Upper lobe of left lung (tissue), 6 donors: ENCODE results near the gene NHS. TPM values are rescaled to one million over a fixed set of nuclear protein-coding genes. Genes with fewer than 3 reads are reported as not detected.

Experiments used
- ATAC-seq, 2 donors: fragments of 200-7000 bp; cut with Tn5 transposase; one replicate each; pipeline ENCODE4 v1.9.1; 2022; ENCODE audit warnings: mild to moderate bottlenecking in 2 of 2, moderate library complexity in 2 of 2; ENCODE audit not compliant: low FRiP score in 2 of 2
- DNase-seq, 2 donors: peaks; one replicate each; pipeline ENCODE4 v3.0.0-alpha.2; 2019 to 2020
- H3K27ac ChIP-seq, 4 donors: fragments of 200-600 bp; sonication (generic); one replicate each; pipeline ENCODE4 v1.5.1; 2016 to 2019
- H3K27me3 ChIP-seq, 4 donors: fragments of 200-600 bp; sonication (generic); one replicate each; pipeline ENCODE4 v1.5.1; 2017 to 2019
- H3K36me3 ChIP-seq, 4 donors: fragments of 200-600 bp; sonication (generic); one replicate each; pipeline ENCODE4 v1.5.1; 2016 to 2019
- H3K4me1 ChIP-seq, 4 donors: fragments of 200-600 bp; sonication (generic); one replicate each; pipeline ENCODE4 v1.5.1; 2018 to 2019
- H3K4me3 ChIP-seq, 4 donors: fragments of 200-600 bp; sonication (generic); one replicate each; pipeline ENCODE4 v1.5.1; 2017 to 2019; ENCODE audit warnings: mild to moderate bottlenecking in 2 of 4, moderate library complexity in 1 of 4
- H3K9me3 ChIP-seq, 4 donors: fragments of 200-600 bp; sonication (generic); one replicate each; pipeline ENCODE4 v1.5.1; 2018 to 2019
- EP300 ChIP-seq, 4 donors: sonication (generic); formaldehyde crosslinking; IDR thresholded peaks; one replicate each; pipeline ENCODE4 v1.5.1; 2017; ENCODE audit warnings: antibody characterized with exemption in 4 of 4, control low read depth in 2 of 4
- POLR2A ChIP-seq, 4 donors: fragments of 450-650 bp; IDR thresholded peaks; one replicate each; pipeline ENCODE4 v1.5.1; 2016 to 2017; ENCODE audit warnings: antibody characterized with exemption in 4 of 4, mild to moderate bottlenecking in 2 of 4
- POLR2AphosphoS5 ChIP-seq, 2 donors: sonication (generic); formaldehyde crosslinking; IDR thresholded peaks; one replicate each; pipeline ENCODE4 v1.5.1; 2017; ENCODE audit warnings: antibody characterized with exemption in 2 of 2
- WGBS, 2 donors: methylation state at CpG; one replicate each; pipeline ENCODE4 v1.1.5; 2017 to 2018; 5-methylcytosine and 5-hydroxymethylcytosine counted together
- total RNA-seq, 6 donors: library from RNA; depleted of rRNA in 4 of 6; stranded (reverse); fragments of >200 nt in 4 of 6; gene quantifications; one replicate each; pipeline versions ENCODE4 v1.1.0 to v1.2.1, GENCODE V29; 2016 to 2021
- TF ChIP-seq, protein P1 (sequence below), 6 experiments: fragments of 450-650 bp in 4 of 6; fragments of 200-600 bp in 2 of 6; sonication (generic) in 2 of 6; IDR thresholded peaks; one replicate each; pipeline ENCODE4 v1.5.1; 2016 to 2019; ENCODE audit warnings: antibody characterized with exemption in 6 of 6
- donor health status: DM: no; HTN: no; CAD: no; lungs with moderate emphysema.
- donor health status: DM: no; HTN: yes; CAD: no; lungs with severe emphysema.

Gene NHS
- total RNA-seq, 6 donors from 2014 or later = 0.46 to 6.3 (median 2.4) TPM

DNA sequence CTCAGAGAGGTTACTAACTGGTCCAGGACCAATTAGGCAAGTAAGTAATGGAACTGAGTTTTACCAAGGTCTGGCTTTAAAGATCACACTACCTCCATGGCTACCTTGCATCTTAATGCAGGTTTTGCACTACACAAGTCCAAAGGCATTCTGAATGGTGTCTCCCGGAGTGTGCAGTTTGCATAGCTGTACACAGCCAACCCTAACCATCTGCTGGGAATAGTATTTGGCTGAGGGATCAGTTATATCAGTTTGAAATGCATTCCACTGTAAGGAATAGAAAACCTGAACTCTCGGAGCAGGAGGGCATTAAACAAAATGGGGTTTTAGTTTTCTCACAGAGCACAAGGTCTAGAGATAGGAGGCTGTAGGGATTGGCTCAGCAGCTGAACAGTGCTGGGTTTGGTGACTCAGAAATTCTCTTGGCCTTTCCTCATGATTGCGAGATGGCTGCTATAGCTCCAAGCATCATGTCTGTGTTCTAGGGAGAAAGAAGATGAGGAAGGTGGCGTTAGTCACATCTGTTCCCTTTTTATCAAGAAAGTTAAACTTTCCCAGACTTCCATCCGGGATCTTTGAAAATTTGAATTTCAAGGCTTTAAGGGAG is 177.1 kb downstream of the NHS start:
- Histone ChIP-seq H3K36me3 (no peaks in the 10 kb centered on the region), H3K4me3 (no peak overlapping the region), H3K4me1 (no peaks in the 10 kb centered on the region), H3K27me3 (no peaks in the 10 kb centered on the region), H3K9me3 (no peaks in the 10 kb centered on the region), H3K27ac (no peak overlapping the region)
- no peak for DNase-seq
- TF ChIP-seq POLR2AphosphoS5 (IDR thresholded peaks at IDR 0.05) (no peak), POLR2A (IDR thresholded peaks at IDR 0.05) (no peak), EP300 (IDR thresholded peaks at IDR 0.05) (no peak)
- TF ChIP-seq, protein P1, sequence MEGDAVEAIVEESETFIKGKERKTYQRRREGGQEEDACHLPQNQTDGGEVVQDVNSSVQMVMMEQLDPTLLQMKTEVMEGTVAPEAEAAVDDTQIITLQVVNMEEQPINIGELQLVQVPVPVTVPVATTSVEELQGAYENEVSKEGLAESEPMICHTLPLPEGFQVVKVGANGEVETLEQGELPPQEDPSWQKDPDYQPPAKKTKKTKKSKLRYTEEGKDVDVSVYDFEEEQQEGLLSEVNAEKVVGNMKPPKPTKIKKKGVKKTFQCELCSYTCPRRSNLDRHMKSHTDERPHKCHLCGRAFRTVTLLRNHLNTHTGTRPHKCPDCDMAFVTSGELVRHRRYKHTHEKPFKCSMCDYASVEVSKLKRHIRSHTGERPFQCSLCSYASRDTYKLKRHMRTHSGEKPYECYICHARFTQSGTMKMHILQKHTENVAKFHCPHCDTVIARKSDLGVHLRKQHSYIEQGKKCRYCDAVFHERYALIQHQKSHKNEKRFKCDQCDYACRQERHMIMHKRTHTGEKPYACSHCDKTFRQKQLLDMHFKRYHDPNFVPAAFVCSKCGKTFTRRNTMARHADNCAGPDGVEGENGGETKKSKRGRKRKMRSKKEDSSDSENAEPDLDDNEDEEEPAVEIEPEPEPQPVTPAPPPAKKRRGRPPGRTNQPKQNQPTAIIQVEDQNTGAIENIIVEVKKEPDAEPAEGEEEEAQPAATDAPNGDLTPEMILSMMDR (IDR thresholded peaks at IDR 0.05) = no peak
- 87 to 93% methylated on average over 4 to 5 of the region's 5 CpGs for WGBS, 2 donors
- no peak for ATAC-seq

DNA sequence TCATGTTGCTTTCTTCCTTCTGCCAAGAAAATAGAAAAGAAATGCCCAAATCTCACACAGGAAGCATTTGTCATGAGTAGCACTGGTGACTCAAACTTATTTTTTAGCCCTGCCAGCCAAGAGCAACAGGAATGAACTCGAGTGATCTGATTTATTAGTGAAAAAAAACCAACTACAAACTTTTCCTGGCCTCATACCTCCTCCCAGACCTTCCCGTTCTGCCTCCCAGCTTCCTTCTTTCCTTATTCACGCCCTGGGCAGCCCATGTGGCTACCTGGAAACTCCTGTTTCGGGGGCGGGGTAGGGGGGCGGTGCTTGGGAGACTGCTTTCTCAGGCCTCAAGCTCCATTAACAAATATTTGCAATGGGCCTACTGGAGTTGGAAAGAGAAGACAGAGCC is 178.5 kb downstream of the NHS start:
- H3K27me3 ChIP-seq = no peaks in the 10 kb centered on the region
- no peaks in the 10 kb centered on the region for H3K9me3 ChIP-seq
- no peak overlapping the region for H3K4me3 ChIP-seq
- TF ChIP-seq POLR2A (IDR thresholded peaks at IDR 0.05) (no peak), POLR2AphosphoS5 (IDR thresholded peaks at IDR 0.05) (no peak), EP300 (IDR thresholded peaks at IDR 0.05) (no peak)
- TF ChIP-seq, protein P1 (IDR thresholded peaks at IDR 0.05) = no peak
- H3K4me1 ChIP-seq = no peaks in the 10 kb centered on the region
- DNase-seq (no peak), ATAC-seq (no peak)
- H3K27ac ChIP-seq = no peak overlapping the region
- 56 to 68% methylated on average over 6 of the region's 6 CpGs for WGBS, 2 donors
- H3K36me3 ChIP-seq = no peaks in the 10 kb centered on the region

GRCh38 chrX:17553961-17554482 is 179.0 kb downstream of the NHS start:
- WGBS, 2 donors = 77 to 97% methylated on average over 4 to 6 of the region's 6 CpGs
- Histone ChIP-seq H3K27ac (no peak overlapping the region), H3K4me3 (no peak overlapping the region), H3K36me3 (no peaks in the 10 kb centered on the region), H3K27me3 (no peaks in the 10 kb centered on the region), H3K9me3 (no peaks in the 10 kb centered on the region), H3K4me1 (no peaks in the 10 kb centered on the region)
- no peak for TF ChIP-seq POLR2A (IDR thresholded peaks at IDR 0.05)
- TF ChIP-seq EP300 (IDR thresholded peaks at IDR 0.05) = no peak
- TF ChIP-seq, protein P1 (IDR thresholded peaks at IDR 0.05) = no peak
- no peak for TF ChIP-seq POLR2AphosphoS5 (IDR thresholded peaks at IDR 0.05)
- DNase-seq = no peak
- no peak for ATAC-seq

- Histone ChIP-seq H3K36me3 (no peaks in the 10 kb centered on the region), H3K27me3 (no peaks in the 10 kb centered on the region), H3K27ac (no peak overlapping the region), H3K4me3 (no peak overlapping the region), H3K9me3 (no peaks in the 10 kb centered on the region), H3K4me1 (no peaks in the 10 kb centered on the region)
- WGBS, 2 donors = 57 to 73% methylated on average over 5 of the region's 5 CpGs
- TF ChIP-seq, protein P1 (IDR thresholded peaks at IDR 0.05) = no peak
- TF ChIP-seq POLR2AphosphoS5 (IDR thresholded peaks at IDR 0.05) = no peak
- TF ChIP-seq EP300 (IDR thresholded peaks at IDR 0.05) = no peak
- TF ChIP-seq POLR2A (IDR thresholded peaks at IDR 0.05) = no peak
- ATAC-seq (no peak), DNase-seq (no peak)
These were observed 179.9 kb downstream of the NHS start for GRCh38 chrX:17554914-17555313.

GRCh38 chrX:17555846-17556245 is 180.8 kb downstream of the NHS start:
- DNase-seq (no peak), ATAC-seq (no peak)
- Histone ChIP-seq H3K27me3 (no peaks in the 10 kb centered on the region), H3K9me3 (no peaks in the 10 kb centered on the region), H3K4me3 (no peak overlapping the region), H3K4me1 (no peaks in the 10 kb centered on the region), H3K36me3 (no peaks in the 10 kb centered on the region), H3K27ac (no peak overlapping the region)
- TF ChIP-seq, protein P1 (IDR thresholded peaks at IDR 0.05) = no peak
- TF ChIP-seq EP300 (IDR thresholded peaks at IDR 0.05) = no peak
- TF ChIP-seq POLR2AphosphoS5 (IDR thresholded peaks at IDR 0.05) = no peak
- no peak for TF ChIP-seq POLR2A (IDR thresholded peaks at IDR 0.05)
- WGBS, 2 donors = 51 to 86% methylated on average over 2 of the region's 2 CpGs
